Left colon (tissue), 2 donors: ENCODE measurements around the gene RPTOR. TPM values are rescaled to one million over a fixed set of nuclear protein-coding genes. Genes with fewer than 3 reads are reported as not detected.

Experiments used
- ATAC-seq: fragments of 200-7000 bp; cut with Tn5 transposase; one replicate; pipeline ENCODE4 v1.9.1; 2020; ENCODE audit warnings: mild to moderate bottlenecking, moderate library complexity
- DNase-seq, 2 donors: peaks; one replicate each; pipeline ENCODE4 v3.0.0-alpha.2; 2020
- intact Hi-C, 2 donors: fragments of 100-400 bp; cut with DNase I in 1 of 2; cut with micrococcal nuclease in 1 of 2; formaldehyde crosslinking; loops; one replicate each; pipeline versions ENCODE4 v1.11.2 to v1.14.0; 2022; cut with DNase I, micrococcal nuclease
- total RNA-seq, 2 donors: library from RNA; stranded (reverse); fragmentation: NEBNext Ultra II Directional; extraction: Animal tissue kit (Norgen Biotek cat#: 25700); gene quantifications; one replicate each; pipeline ENCODE4 v1.2.1, GENCODE V29; 2021
- donor health status: DM: no; HTN: no; CAD: no.
- donor health status: DM: yes; HTN: yes; CAD: no.

Gene RPTOR
- total RNA-seq, 2 donors from 2014 or later, result 33.4 to 35.7 TPM

GRCh38 chr17:80995131-80995530 is 450.5 kb downstream of the RPTOR start:
- DNase-seq, result no peak
- intact Hi-C loops, result no loop called here
- no peak for ATAC-seq

GRCh38 chr17:80996422-80997305 is 452.0 kb downstream of the RPTOR start:
- DNase-seq, result no peak
- no peak for ATAC-seq
- intact Hi-C loops, result no loop called here

- intact Hi-C loops, result no loop called here
- DNase-seq (no peak), ATAC-seq (no peak)
Measured at GRCh38 chr17:80997424-80998117, 452.9 kb downstream of the RPTOR start.

- intact Hi-C loops, result no loop called here
- no peak for DNase-seq
- no peak for ATAC-seq
Measured at GRCh38 chr17:80998118-80998747, 453.6 kb downstream of the RPTOR start.

- intact Hi-C loops, result no loop called here
- ATAC-seq (no peak), DNase-seq (no peak)
Measured at GRCh38 chr17:80998748-80999535, 454.3 kb downstream of the RPTOR start.

GRCh38 chr17:80999536-81000333 is 455.1 kb downstream of the RPTOR start:
- intact Hi-C loops, result no loop called here
- no peak for ATAC-seq

GRCh38 chr17:81000334-81000630 is 455.6 kb downstream of the RPTOR start:
- intact Hi-C loops, result no loop called here
- no peak for ATAC-seq
- no peak for DNase-seq

More at GRCh38 chr17:80999536-81000333, 455.1 kb downstream of the RPTOR start:
- DNase-seq, result no peak

GRCh38 chr17:81000631-81001357 is 456.2 kb downstream of the RPTOR start:
- intact Hi-C loops, result no loop called here
- ATAC-seq (peak; percentile 63), DNase-seq (peak; percentile 79 to 87)

- intact Hi-C loops, result no loop called here
- DNase-seq (no peak), ATAC-seq (no peak)
Measured at GRCh38 chr17:81002013-81002384, 457.4 kb downstream of the RPTOR start.

- DNase-seq (peak; percentile 90 to 91), ATAC-seq (peak; percentile 64)
- intact Hi-C loops, result no loop called here
Measured at GRCh38 chr17:81002409-81003361, 458.0 kb downstream of the RPTOR start.

GRCh38 chr17:81003711-81004475 is 459.3 kb downstream of the RPTOR start:
- DNase-seq, result peak in 1 of 2 donors; percentile 68
- ATAC-seq, result peak; percentile 37
- intact Hi-C loops, result no loop called here

GRCh38 chr17:81006891-81007290 is 462.3 kb downstream of the RPTOR start:
- intact Hi-C loops, result no loop called here
- no peak for DNase-seq
- no peak for ATAC-seq

GRCh38 chr17:81008140-81008539 is 463.5 kb downstream of the RPTOR start:
- no peak for ATAC-seq
- no peak for DNase-seq
- intact Hi-C loops, result no loop called here

GRCh38 chr17:81009136-81009535 is 464.5 kb downstream of the RPTOR start:
- DNase-seq, result no peak
- intact Hi-C loops, result no loop called here
- ATAC-seq, result no peak

- intact Hi-C loops, result no loop called here
- ATAC-seq (no peak), DNase-seq (no peak)
Measured at GRCh38 chr17:81010935-81011334, 466.3 kb downstream of the RPTOR start.

GRCh38 chr17:81011951-81012350 is 467.3 kb downstream of the RPTOR start:
- intact Hi-C loops, result no loop called here
- no peak for DNase-seq
- no peak for ATAC-seq
